ENCODE data around the gene C5orf34. TPM values are rescaled to one million over a fixed set of nuclear protein-coding genes. Genes with fewer than 3 reads are reported as not detected.

The C5orf34 gene
- total and polyA plus RNA-seq, 2 donors (not counting 3 experiments of a cell fraction or from before 2014, with no cell fraction given): 2.1 to 6.5 TPM

DNA sequence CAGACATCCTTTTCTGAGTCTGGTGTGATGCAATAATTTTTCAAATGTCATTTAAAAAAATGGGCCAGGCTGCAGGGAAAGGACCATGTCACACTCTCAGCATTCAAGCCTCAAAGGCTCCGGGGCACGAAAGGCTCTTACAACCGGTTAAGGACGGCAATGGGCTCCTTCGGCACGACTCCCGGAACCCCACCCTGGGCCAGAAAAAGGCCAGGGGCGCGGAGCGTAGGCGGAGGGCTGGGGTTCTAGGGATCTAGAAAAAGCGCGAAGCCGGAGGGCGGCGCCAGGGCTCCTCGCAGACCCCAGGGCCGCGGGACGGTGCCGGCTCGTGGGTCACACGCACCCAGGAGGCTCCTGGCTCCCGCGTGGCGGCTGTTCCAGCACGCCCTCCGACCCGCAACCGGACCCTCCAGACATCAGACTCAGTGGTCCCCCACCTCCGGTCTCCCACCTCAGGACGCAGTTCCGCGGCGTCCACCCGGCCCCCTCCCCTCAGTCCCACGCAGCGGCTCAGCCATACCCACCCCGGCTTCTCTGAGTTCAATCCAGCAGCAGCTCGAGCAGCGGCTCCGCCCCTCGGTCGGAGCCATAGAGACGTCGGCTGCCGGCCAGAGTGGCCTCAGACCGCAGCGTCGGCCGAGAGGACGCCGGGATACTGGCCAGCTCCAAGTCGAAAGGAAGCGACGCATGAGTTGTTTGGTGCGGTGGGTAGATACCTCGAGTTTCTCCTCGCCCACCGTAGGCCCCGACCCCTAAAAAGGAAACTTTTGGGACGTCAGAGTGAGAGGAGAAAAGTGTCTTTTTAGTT, 31.4 kb downstream of the C5orf34 start, which contains the start of gene TMEM267:
Gene TMEM267, minus strand, starts transcription at position 568 of the 808 bp plus-strand sequence. CDS start 29,896 bp downstream, outside the sequence.
- H3K79me2 ChIP-seq (ENCODE audit: control insufficient read depth, insufficient read depth, low read length): peaks cover 12% of the 10 kb centered on the region
- H3K9me3 ChIP-seq (replicated peaks; ENCODE audit: control insufficient read depth, insufficient read depth, low read length): no peaks in the 10 kb centered on the region
- H2AFZ ChIP-seq (ENCODE audit: low read depth, low read length): peak within 1 kb of the TSS; percentile 53
- CTCF ChIA-PET: interaction anchor here (0.6 to 2.6 kb wide), 48 partner anchors 8 to 575 kb away, joined by 3 to 54 read pairs (median 5); partner anchors contain the start of genes C5orf34, HMGCS1 and NNT
- peak within 1 kb of the TSS; percentile 87 for H3K9ac ChIP-seq (replicated peaks; ENCODE audit: extremely low read depth, insufficient read depth, low read length)
- H3K4me1 ChIP-seq (ENCODE audit: control insufficient read depth, extremely low read depth, insufficient read depth, low read length): peaks cover 14% of the 10 kb centered on the region
- TF ChIP-seq, protein P1, sequence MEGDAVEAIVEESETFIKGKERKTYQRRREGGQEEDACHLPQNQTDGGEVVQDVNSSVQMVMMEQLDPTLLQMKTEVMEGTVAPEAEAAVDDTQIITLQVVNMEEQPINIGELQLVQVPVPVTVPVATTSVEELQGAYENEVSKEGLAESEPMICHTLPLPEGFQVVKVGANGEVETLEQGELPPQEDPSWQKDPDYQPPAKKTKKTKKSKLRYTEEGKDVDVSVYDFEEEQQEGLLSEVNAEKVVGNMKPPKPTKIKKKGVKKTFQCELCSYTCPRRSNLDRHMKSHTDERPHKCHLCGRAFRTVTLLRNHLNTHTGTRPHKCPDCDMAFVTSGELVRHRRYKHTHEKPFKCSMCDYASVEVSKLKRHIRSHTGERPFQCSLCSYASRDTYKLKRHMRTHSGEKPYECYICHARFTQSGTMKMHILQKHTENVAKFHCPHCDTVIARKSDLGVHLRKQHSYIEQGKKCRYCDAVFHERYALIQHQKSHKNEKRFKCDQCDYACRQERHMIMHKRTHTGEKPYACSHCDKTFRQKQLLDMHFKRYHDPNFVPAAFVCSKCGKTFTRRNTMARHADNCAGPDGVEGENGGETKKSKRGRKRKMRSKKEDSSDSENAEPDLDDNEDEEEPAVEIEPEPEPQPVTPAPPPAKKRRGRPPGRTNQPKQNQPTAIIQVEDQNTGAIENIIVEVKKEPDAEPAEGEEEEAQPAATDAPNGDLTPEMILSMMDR (IDR thresholded peaks at IDR 0.05; ENCODE audit: extremely low read depth in 1 of 2, insufficient read depth in 1 of 2, low read depth in 1 of 2, low read length in 2 of 2): no peak
- TF ChIP-seq POLR2AphosphoS5 (IDR thresholded peaks at IDR 0.05; ENCODE audit: insufficient read depth, low read depth, low read length): peak; percentile 88
- TF ChIP-seq, protein P2, sequence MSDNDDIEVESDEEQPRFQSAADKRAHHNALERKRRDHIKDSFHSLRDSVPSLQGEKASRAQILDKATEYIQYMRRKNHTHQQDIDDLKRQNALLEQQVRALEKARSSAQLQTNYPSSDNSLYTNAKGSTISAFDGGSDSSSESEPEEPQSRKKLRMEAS (IDR thresholded peaks at IDR 0.05; ENCODE audit: insufficient read depth, insufficient read length): peak; percentile 17
- no peak for TF ChIP-seq FOS (IDR thresholded peaks at IDR 0.05; ENCODE audit: borderline replicate concordance, insufficient read depth, low read length)
- TF ChIP-seq GATA2 (IDR thresholded peaks at IDR 0.05; ENCODE audit: insufficient read depth, insufficient read length, low read depth, low read length): no peak
- TF ChIP-seq POLR2A (IDR thresholded peaks at IDR 0.05; ENCODE audit: low read depth, low read length): peak; percentile 76
- TF ChIP-seq JUN (IDR thresholded peaks at IDR 0.05; ENCODE audit: borderline replicate concordance, insufficient read depth, insufficient read length, low read depth): no peak
- no peak for TF ChIP-seq EZH2 (IDR thresholded peaks at IDR 0.05; ENCODE audit: borderline replicate concordance, low read depth, low read length, severe bottlenecking)
- TF ChIP-seq MYC (IDR thresholded peaks at IDR 0.05; ENCODE audit: low read depth, low read length): no peak
- intact Hi-C loops (cut with micrococcal nuclease) (loop anchor here (1.0 to 10.0 kb wide), 11 partner anchors 32 to 1559 kb away; partner anchors contain the start of genes C5orf34, FBXO4, HMGCS1 and ZNF131), dilution Hi-C loops (cut with MboI; ENCODE audit: extremely low pct_ligation_motif_present, low sequenced_read_pairs) (no loop called here)
- H3K9me1 ChIP-seq (replicated peaks; ENCODE audit: control insufficient read depth, extremely low read depth, insufficient read depth, low read length): no peaks in the 10 kb centered on the region
- no peaks in the 10 kb centered on the region for H4K20me1 ChIP-seq (replicated peaks; ENCODE audit: control insufficient read depth, extremely low read depth, insufficient read depth, low read length)
- no peaks in the 10 kb centered on the region for H3K36me3 ChIP-seq (ENCODE audit: control insufficient read depth in 2 of 2, extremely low read depth in 1 of 2, insufficient read depth in 2 of 2, low read length in 2 of 2)
- POLR2A ChIA-PET: interaction anchor here (1.2 to 1.8 kb wide), 4 partner anchors 10 to 362 kb away, joined by 3 to 12 read pairs (median 10); partner anchors contain the start of genes C5orf34, HMGCS1 and ZNF131
- peak within 1 kb of the TSS; percentile 95 for H3K4me2 ChIP-seq (ENCODE audit: insufficient read depth, low read length)
- H3K27me3 ChIP-seq (ENCODE audit: control insufficient read depth in 2 of 2, insufficient read depth in 2 of 2, low read length in 2 of 2): no peaks in the 10 kb centered on the region
- TSS peak; percentile 38 for BruUV-seq (replicated peaks)
- H3K27ac ChIP-seq (ENCODE audit: insufficient read depth, low read depth, low read length): peak within 1 kb of the TSS; percentile 77
- peak within 1 kb of the TSS; percentile 57 to 97 (median 64) for H3K4me3 ChIP-seq (replicated peaks in 1 of 3; ENCODE audit: insufficient read depth in 1 of 3, low read depth in 1 of 3, low read length in 3 of 3)
- FAIRE-seq (peak; percentile 95), DNase-seq (ENCODE audit: low read depth, low spot score) (peak; percentile 95)
